ENCODE measurements around the gene MAFG. TPM values are rescaled to one million over a fixed set of nuclear protein-coding genes. Genes with fewer than 3 reads are reported as not detected.
A peak's percentile ranks its signal among the peaks of the same experiment; 100 is the strongest.

The MAFG gene
- total and polyA plus RNA-seq, 4 donors, result 11.9 to 33.3 (median 23.3) TPM

DNA sequence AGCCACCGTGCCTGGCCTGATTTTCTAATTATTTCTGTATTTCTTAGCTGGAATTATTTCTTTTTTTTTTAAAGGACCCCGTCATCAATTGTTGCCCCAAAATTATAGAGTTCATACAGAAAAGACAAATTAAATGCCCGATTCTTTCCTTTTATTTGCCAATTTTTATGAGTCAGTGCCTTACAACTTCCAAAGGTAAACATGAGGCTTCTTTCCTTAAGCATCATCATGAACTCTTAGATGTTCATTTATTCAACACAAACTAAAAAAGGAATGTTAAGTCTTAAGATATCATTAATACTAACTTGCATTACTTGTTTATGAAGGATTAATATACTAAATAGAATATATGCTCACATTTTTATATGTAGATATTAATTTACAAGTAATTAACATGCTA is 49.2 kb downstream of the MAFG start:
- 95 to 97% methylated on average over 3 of the region's 3 CpGs for WGBS, 2 donors
- no peaks in the 10 kb centered on the region for H3K27me3 ChIP-seq (ENCODE audit: control insufficient read depth in 3 of 3, insufficient read depth in 3 of 3, low read length in 2 of 3)
- no peak for ATAC-seq (ENCODE audit: insufficient read depth, low FRiP score)
- no peak for DNase-seq
- no peaks in the 10 kb centered on the region for H3K9me3 ChIP-seq (ENCODE audit: control insufficient read depth in 4 of 4, insufficient read depth in 3 of 4, low read length in 3 of 4)
- no peak overlapping the region for H3K27ac ChIP-seq (ENCODE audit: low read depth in 1 of 2, low read length in 1 of 2)
- TF ChIP-seq, protein P1, sequence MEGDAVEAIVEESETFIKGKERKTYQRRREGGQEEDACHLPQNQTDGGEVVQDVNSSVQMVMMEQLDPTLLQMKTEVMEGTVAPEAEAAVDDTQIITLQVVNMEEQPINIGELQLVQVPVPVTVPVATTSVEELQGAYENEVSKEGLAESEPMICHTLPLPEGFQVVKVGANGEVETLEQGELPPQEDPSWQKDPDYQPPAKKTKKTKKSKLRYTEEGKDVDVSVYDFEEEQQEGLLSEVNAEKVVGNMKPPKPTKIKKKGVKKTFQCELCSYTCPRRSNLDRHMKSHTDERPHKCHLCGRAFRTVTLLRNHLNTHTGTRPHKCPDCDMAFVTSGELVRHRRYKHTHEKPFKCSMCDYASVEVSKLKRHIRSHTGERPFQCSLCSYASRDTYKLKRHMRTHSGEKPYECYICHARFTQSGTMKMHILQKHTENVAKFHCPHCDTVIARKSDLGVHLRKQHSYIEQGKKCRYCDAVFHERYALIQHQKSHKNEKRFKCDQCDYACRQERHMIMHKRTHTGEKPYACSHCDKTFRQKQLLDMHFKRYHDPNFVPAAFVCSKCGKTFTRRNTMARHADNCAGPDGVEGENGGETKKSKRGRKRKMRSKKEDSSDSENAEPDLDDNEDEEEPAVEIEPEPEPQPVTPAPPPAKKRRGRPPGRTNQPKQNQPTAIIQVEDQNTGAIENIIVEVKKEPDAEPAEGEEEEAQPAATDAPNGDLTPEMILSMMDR (IDR thresholded peaks at IDR 0.05; ENCODE audit: control extremely low read depth, extremely low read depth), result no peak
- no peak overlapping the region for H3K9ac ChIP-seq (ENCODE audit: insufficient read depth in 1 of 2, low read length in 2 of 2)
- H3K4me1 ChIP-seq (ENCODE audit: control insufficient read depth in 5 of 5, insufficient read depth in 5 of 5, low read length in 5 of 5), result no peaks in the 10 kb centered on the region
- no peak overlapping the region for H3K4me3 ChIP-seq
- H3K36me3 ChIP-seq (ENCODE audit: control insufficient read depth in 4 of 4, insufficient read depth in 4 of 4, low read length in 4 of 4), result peaks cover 0 to 11% (median 8%) of the 10 kb centered on the region in 4 donors

DNA sequence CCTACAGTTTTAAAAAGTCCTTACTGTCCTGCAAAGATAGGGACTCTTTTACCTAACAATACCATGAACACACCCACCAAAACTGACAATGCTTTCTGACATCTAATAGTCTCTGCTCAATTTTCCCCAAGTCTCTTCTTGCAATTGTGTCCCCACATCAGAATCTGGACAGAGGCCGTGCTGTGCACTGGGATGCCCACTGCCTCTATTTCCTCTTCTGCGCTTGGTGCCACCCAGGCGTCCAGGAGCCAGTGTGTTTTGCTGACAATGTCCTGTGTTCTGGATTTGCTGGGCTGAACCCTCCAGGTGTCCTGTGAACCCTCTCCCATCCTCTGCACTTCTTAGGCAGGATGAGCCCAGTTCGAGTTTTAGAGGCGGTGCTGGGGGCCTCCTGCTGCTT is 50.0 kb downstream of the MAFG start:
- peaks cover 0 to 11% (median 8%) of the 10 kb centered on the region in 4 donors for H3K36me3 ChIP-seq (ENCODE audit: control insufficient read depth in 4 of 4, insufficient read depth in 4 of 4, low read length in 4 of 4)
- WGBS, 2 donors, result 95 to 96% methylated on average over 5 of the region's 5 CpGs
- no peak for ATAC-seq (ENCODE audit: insufficient read depth, low FRiP score)

DNA sequence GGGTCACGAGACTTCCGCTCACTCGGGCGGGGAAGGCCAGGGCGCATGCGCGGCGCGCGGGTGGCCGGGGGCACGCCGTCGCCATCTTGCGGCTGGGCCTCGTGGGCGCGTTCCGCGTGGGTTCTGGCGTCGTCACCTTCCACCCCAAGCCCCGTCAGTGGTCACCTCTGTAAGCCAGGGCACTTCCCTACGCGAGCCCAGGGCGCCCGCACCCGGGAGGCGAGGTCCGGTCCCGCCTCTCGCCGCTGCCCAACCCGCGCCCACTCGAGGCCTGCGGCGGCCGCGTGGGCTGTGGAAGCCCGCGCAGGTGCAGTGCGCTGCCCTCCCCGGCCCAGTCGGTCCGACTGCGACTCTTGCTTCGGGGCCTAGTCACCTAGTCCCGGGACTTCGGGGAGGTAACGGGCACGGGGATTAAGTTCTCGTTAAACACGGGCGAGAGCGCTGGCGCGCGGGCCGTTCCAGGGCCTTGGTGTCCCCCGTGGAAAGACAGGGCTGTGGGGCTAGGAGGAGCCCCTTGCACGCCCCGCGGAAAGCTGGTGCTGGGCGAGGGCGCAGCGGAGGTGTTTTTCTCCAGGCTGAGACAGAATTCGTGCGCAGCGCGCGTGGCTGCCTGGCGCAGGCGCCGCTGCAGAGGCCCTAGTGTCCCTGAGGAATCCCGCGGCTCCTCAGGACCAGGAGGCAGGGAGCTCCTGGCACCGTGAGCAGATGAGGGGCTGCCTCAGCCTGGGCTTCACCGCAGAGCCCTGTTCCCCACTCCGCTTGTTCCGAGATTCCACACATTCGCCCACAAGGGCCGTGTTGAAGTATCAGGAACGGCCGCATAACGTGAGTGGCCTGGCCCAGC is 55.9 kb downstream of the MAFG start:
- H3K36me3 ChIP-seq (ENCODE audit: control insufficient read depth in 4 of 4, insufficient read depth in 4 of 4, low read length in 4 of 4), result peaks cover 0 to 23% (median 8%) of the 10 kb centered on the region in 4 donors
- DNase-seq (peak; percentile 92 to 94 (median 94)), ATAC-seq (ENCODE audit: insufficient read depth, low FRiP score) (peak; percentile 6)
- H3K9me3 ChIP-seq (ENCODE audit: control insufficient read depth in 4 of 4, insufficient read depth in 3 of 4, low read length in 3 of 4), result no peaks in the 10 kb centered on the region
- no peaks in the 10 kb centered on the region for H3K27me3 ChIP-seq (ENCODE audit: control insufficient read depth in 3 of 3, insufficient read depth in 3 of 3, low read length in 2 of 3)
- WGBS, 2 donors, result 1% methylated on average over 81 to 86 of the region's 86 CpGs
- TF ChIP-seq, protein P1 (IDR thresholded peaks at IDR 0.05; ENCODE audit: control extremely low read depth, extremely low read depth), result peak; percentile 11
- peak overlapping the region; percentile 97 to 99 for H3K27ac ChIP-seq (ENCODE audit: low read depth in 1 of 2, low read length in 1 of 2)
- peaks cover 0 to 28% (median 11%) of the 10 kb centered on the region in 5 donors for H3K4me1 ChIP-seq (ENCODE audit: control insufficient read depth in 5 of 5, insufficient read depth in 5 of 5, low read length in 5 of 5)
- peak overlapping the region; percentile 79 for H3K4me3 ChIP-seq
- peak overlapping the region; percentile 62 to 94 for H3K9ac ChIP-seq (ENCODE audit: insufficient read depth in 1 of 2, low read length in 2 of 2)

More for the DNA sequence above, 50.0 kb downstream of the MAFG start:
- Histone ChIP-seq H3K9me3 (ENCODE audit: control insufficient read depth in 4 of 4, insufficient read depth in 3 of 4, low read length in 3 of 4) (no peaks in the 10 kb centered on the region), H3K4me3 (no peak overlapping the region), H3K4me1 (ENCODE audit: control insufficient read depth in 5 of 5, insufficient read depth in 5 of 5, low read length in 5 of 5) (peaks cover 0 to 5% (median 0%) of the 10 kb centered on the region in 5 donors), H3K27me3 (ENCODE audit: control insufficient read depth in 3 of 3, insufficient read depth in 3 of 3, low read length in 2 of 3) (no peaks in the 10 kb centered on the region), H3K9ac (ENCODE audit: insufficient read depth in 1 of 2, low read length in 2 of 2) (no peak overlapping the region), H3K27ac (ENCODE audit: low read depth in 1 of 2, low read length in 1 of 2) (no peak overlapping the region)
- TF ChIP-seq, protein P1 (IDR thresholded peaks at IDR 0.05; ENCODE audit: control extremely low read depth, extremely low read depth), result no peak
- no peak for DNase-seq
